HEK293T (cell line): ENCODE measurements around the gene ANO3.

Source experiments
- BHLHE40 ChIP-seq: fragments of 450-650 bp; IDR thresholded peaks from 2 replicates; pipeline ENCODE4 v1.6.1; 2016; ENCODE audit warnings: mild to moderate bottlenecking, moderate library complexity, borderline replicate concordance
- ELF4 ChIP-seq: fragments of 450-650 bp; IDR thresholded peaks from 2 replicates; pipeline ENCODE4 v1.6.1; 2017; ENCODE audit warnings: antibody characterized with exemption
- FOXA1 ChIP-seq: fragments of 450-650 bp; IDR thresholded peaks from 2 replicates; pipeline ENCODE4 v1.6.1; 2016; ENCODE audit warnings: mild to moderate bottlenecking
- FOXM1 ChIP-seq: fragments of 450-650 bp; IDR thresholded peaks from 2 replicates; pipeline ENCODE4 v1.6.1; 2017; ENCODE audit warnings: mild to moderate bottlenecking, borderline replicate concordance
- HDGF ChIP-seq: fragments of 450-650 bp; IDR thresholded peaks from 2 replicates; pipeline ENCODE4 v1.6.1; 2017; ENCODE audit warnings: antibody characterized with exemption, borderline replicate concordance
- SP1 ChIP-seq: fragments of 450-650 bp; IDR thresholded peaks from 2 replicates; pipeline ENCODE4 v1.6.1; 2017
- TARDBP ChIP-seq: fragments of 450-650 bp; IDR thresholded peaks from 2 replicates; pipeline ENCODE4 v1.6.1; 2016

GRCh38 chr11:26510756-26511155 is 178.8 kb downstream of the ANO3 start:
- TF ChIP-seq SP1 (no peak), BHLHE40 (no peak), HDGF (no peak), ELF4 (no peak), FOXA1 (no peak), FOXM1 (no peak), TARDBP (no peak)
